Gastrocnemius medialis (tissue), 4 donors: ENCODE results near the gene IDNK. TPM values are rescaled to one million over a fixed set of nuclear protein-coding genes. Genes with fewer than 3 reads are reported as not detected.

ENCODE experiments used
- ATAC-seq, 2 donors: fragments of 150-250 bp; one replicate each; pipeline ENCODE4 v1.9.1; 2016
- DNase-seq, 2 donors: peaks; one replicate each; pipeline ENCODE4 v3.0.0-alpha.2; 2019
- H3K27ac ChIP-seq, 4 donors: fragments of 200-600 bp; sonication (generic); 1 replicate in 1 of 4; 2 replicates in 3 of 4; pipeline ENCODE4 v1.5.1; 2016 to 2018; ENCODE audit warnings: mild to moderate bottlenecking in 2 of 4, moderate library complexity in 1 of 4
- H3K27me3 ChIP-seq, 3 donors: fragments of 200-600 bp; sonication (generic) in 2 of 3; 1 replicate in 1 of 3; 2 replicates in 2 of 3; pipeline versions ENCODE4 v1.5.1 to v1.6.0; 2016 to 2019; ENCODE audit warnings: mild to moderate bottlenecking in 1 of 3, moderate library complexity in 1 of 3
- H3K36me3 ChIP-seq, 2 donors: fragments of 200-600 bp; sonication (generic) in 1 of 2; one replicate each; pipeline ENCODE4 v1.5.1; 2017 to 2018
- H3K4me1 ChIP-seq, 2 donors: fragments of 200-600 bp; sonication (generic) in 1 of 2; one replicate each; pipeline ENCODE4 v1.5.1; 2016 to 2017; ENCODE audit warnings: mild to moderate bottlenecking in 2 of 2
- H3K4me3 ChIP-seq, 4 donors: fragments of 200-600 bp; sonication (generic) in 3 of 4; 1 replicate in 1 of 4; 2 replicates in 3 of 4; pipeline ENCODE4 v1.5.1; 2016 to 2019; ENCODE audit warnings: mild to moderate bottlenecking in 2 of 4
- H3K9me3 ChIP-seq, 3 donors: fragments of 200-600 bp; sonication (generic) in 2 of 3; 1 replicate in 1 of 3; 2 replicates in 2 of 3; pipeline ENCODE4 v1.5.1; 2016 to 2019
- CTCF ChIP-seq, 5 experiments: fragments of 450-650 bp in 3 of 5; fragments of 200-600 bp in 2 of 5; sonication (generic) in 2 of 5; IDR thresholded peaks in 4 of 5; conservative IDR thresholded peaks in 1 of 5; 1 replicate in 4 of 5; 2 replicates in 1 of 5; pipeline ENCODE4 v1.5.1; 2016 to 2019; ENCODE audit warnings: antibody characterized with exemption in 5 of 5, mild to moderate bottlenecking in 3 of 5, moderate library complexity in 3 of 5
- POLR2A ChIP-seq, 2 donors: fragments of 450-650 bp; IDR thresholded peaks; one replicate each; pipeline ENCODE4 v1.6.1; 2017; ENCODE audit warnings: antibody characterized with exemption in 2 of 2, mild to moderate bottlenecking in 2 of 2, moderate library complexity in 2 of 2
- in situ Hi-C, 4 donors: fragments of 200-750 bp; cut with MboI; loops; one replicate each; pipeline versions ENCODE4 v1.15.0 to v1.8.0; 2017; ENCODE audit warnings: low sequenced_read_pairs in 4 of 4
- intact Hi-C: fragments of 100-400 bp; cut with DNase I; formaldehyde crosslinking; loops from one replicate; pipeline ENCODE4 v1.15.1; 2023; ENCODE audit warnings: low total_unique reads
- total RNA-seq, 4 donors: library from RNA; depleted of rRNA; stranded (reverse); fragments of >200 nt; gene quantifications; one replicate each; pipeline versions ENCODE4 v1.1.0 to v1.2.3, GENCODE V29; 2016

Gene IDNK
- total RNA-seq, 4 donors from 2014 or later: 0.60 to 2.9 (median 2.5) TPM; not detected in 1

GRCh38 chr9:83629433-83630104 lies 6.6 kb downstream of the IDNK start:
- H3K4me1 ChIP-seq: no peaks in the 10 kb centered on the region
- H3K36me3 ChIP-seq: peaks cover 0 to 11% of the 10 kb centered on the region in 2 donors
- intact Hi-C loops (no loop called here), in situ Hi-C loops (loop anchor here in 1 of 4 donors (25.0 kb wide), 1 partner anchor 292 kb away; no protein-coding TSS in a partner anchor)
- no peaks in the 10 kb centered on the region for H3K27me3 ChIP-seq
- H3K27ac ChIP-seq: no peak overlapping the region
- ATAC-seq (no peak), DNase-seq (no peak)
- H3K9me3 ChIP-seq: no peaks in the 10 kb centered on the region
- TF ChIP-seq CTCF (IDR thresholded peaks at IDR 0.05 in 4 of 5, conservative IDR thresholded peaks at IDR 0.05 in 1 of 5) (no peak), POLR2A (IDR thresholded peaks at IDR 0.05) (no peak)
- no peak overlapping the region for H3K4me3 ChIP-seq

- Histone ChIP-seq H3K4me3 (no peak overlapping the region), H3K9me3 (no peaks in the 10 kb centered on the region), H3K27me3 (no peaks in the 10 kb centered on the region), H3K27ac (no peak overlapping the region), H3K36me3 (peaks cover 0 to 11% of the 10 kb centered on the region in 2 donors), H3K4me1 (no peaks in the 10 kb centered on the region)
- TF ChIP-seq CTCF (IDR thresholded peaks at IDR 0.05 in 4 of 5, conservative IDR thresholded peaks at IDR 0.05 in 1 of 5) (no peak), POLR2A (IDR thresholded peaks at IDR 0.05) (no peak)
- in situ Hi-C loops (loop anchor here in 1 of 4 donors (25.0 kb wide), 1 partner anchor 294 kb away; no protein-coding TSS in a partner anchor), intact Hi-C loops (no loop called here)
- no peak for DNase-seq
- ATAC-seq: no peak
Measured at GRCh38 chr9:83630938-83631457, 8.1 kb downstream of the IDNK start.

- H3K27me3 ChIP-seq: no peaks in the 10 kb centered on the region
- no peak overlapping the region for H3K4me3 ChIP-seq
- H3K4me1 ChIP-seq: no peaks in the 10 kb centered on the region
- no peak overlapping the region for H3K27ac ChIP-seq
- in situ Hi-C loops: loop anchor here in 1 of 4 donors (25.0 kb wide), 1 partner anchor 296 kb away; no protein-coding TSS in a partner anchor
- H3K36me3 ChIP-seq: no peaks in the 10 kb centered on the region
- TF ChIP-seq CTCF (IDR thresholded peaks at IDR 0.05 in 4 of 5, conservative IDR thresholded peaks at IDR 0.05 in 1 of 5): no peak
- TF ChIP-seq POLR2A (IDR thresholded peaks at IDR 0.05): no peak
- H3K9me3 ChIP-seq: no peaks in the 10 kb centered on the region
- ATAC-seq (no peak), DNase-seq (no peak)
- intact Hi-C loops: no loop called here
Measured at GRCh38 chr9:83633255-83633654, 10.3 kb downstream of the IDNK start.

GRCh38 chr9:83633676-83634075 lies 10.7 kb downstream of the IDNK start:
- in situ Hi-C loops: loop anchor here in 1 of 4 donors (25.0 kb wide), 1 partner anchor 296 kb away; no protein-coding TSS in a partner anchor
- no peaks in the 10 kb centered on the region for H3K9me3 ChIP-seq
- intact Hi-C loops: no loop called here
- DNase-seq (no peak), ATAC-seq (no peak)
- no peaks in the 10 kb centered on the region for H3K27me3 ChIP-seq
- no peak overlapping the region for H3K4me3 ChIP-seq
- no peaks in the 10 kb centered on the region for H3K36me3 ChIP-seq
- no peak for TF ChIP-seq CTCF (IDR thresholded peaks at IDR 0.05 in 4 of 5, conservative IDR thresholded peaks at IDR 0.05 in 1 of 5)
- TF ChIP-seq POLR2A (IDR thresholded peaks at IDR 0.05): no peak
- H3K27ac ChIP-seq: no peak overlapping the region
- H3K4me1 ChIP-seq: no peaks in the 10 kb centered on the region
